ENCODE measurements around the gene GABRG2. TPM values are rescaled to one million over a fixed set of nuclear protein-coding genes. Genes with fewer than 3 reads are reported as not detected.

GABRG2 gene
- total RNA-seq, 1 experiment from 2014 or later: not detected

DNA sequence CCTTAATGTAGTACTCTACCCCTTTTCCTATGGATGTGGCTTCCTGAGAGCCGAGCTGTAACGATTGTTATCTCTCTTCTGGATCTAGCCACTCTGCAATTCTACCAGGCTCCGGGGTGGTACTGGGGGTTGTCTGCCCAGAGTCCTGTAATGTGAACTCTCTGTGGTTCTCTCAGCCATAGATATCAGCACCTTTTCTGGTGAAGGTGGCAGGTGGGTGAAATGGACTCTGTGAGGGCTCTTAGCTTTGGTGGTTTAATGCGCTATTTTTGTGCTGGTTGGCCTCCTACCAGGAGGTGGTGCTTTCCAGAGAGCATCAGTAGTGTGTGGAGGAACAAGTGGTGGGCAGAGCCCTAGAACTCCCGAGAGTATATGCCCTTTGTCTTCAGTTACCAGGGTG lies 122.1 kb downstream of the GABRG2 start:
- no peak for DNase-seq (ENCODE audit: low read depth)

DNA sequence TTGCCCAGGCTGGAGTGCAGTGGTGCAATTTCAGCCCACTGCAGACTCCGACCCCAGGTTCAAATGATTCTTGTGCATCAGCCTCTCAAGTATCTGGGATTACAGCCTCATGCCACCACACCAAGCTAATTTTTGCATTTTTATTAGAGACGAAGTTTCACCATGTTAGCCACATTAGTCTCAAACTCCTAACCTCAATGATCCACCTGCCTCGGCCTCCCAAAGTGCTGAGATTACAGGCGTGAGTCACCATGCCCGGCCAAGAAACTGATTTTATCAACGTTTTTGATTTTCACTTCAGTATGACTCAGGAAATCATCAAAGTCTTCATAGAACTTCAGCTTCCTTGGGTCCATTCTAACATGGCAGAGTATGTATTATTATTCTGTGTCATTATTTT lies 125.4 kb downstream of the GABRG2 start:
- no peak for DNase-seq (ENCODE audit: low read depth)

DNA sequence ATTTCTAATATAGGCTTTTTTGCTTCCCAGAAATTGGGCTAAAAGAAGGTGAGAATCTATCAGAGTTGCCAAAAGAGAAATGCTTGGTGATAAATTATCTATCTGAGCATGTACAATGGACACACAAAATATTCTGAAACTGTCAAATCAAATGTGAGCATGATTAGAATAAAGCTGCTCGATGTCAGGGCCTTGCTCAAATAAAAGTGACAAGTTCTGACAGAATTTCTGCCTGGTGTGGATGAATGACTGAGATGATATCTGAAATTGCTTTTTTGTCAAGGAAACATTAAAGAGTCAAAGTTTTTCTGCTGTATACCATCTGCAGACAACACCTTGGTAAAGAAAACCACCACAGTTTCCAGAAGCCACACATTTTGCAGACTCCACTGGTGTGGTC lies 128.8 kb downstream of the GABRG2 start:
- no peak for DNase-seq (ENCODE audit: low read depth)

DNA sequence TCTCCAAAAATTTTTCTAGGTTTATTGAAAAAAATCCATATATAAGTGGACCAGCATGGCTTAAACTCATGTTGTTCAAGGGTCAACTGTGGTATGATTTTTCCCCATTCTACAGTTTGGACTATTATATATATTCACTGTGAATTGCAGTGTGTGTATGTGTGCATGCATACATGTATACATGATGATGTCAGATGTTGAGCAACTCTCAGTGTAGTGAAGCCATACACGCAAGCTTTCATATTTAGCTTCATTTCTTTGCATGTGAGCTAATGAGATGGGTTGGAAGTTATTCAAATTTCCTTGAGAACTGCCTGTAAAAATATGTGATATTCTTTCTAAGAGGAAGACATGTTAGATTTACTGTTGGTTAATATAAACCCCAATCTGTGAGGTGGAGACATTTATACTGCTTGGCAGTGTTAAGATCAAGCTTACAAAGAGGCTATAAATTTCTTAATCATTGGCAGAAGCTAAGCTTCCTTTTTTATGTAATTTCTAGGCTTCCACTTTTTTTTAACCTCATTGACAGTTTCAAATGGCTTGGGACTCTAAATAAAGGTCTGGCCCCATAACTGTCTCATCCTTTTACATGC lies 134.8 kb downstream of the GABRG2 start:
- DNase-seq (ENCODE audit: low read depth): no peak

Other genes with a start within 250 kb of the GABRG2 start
- gene GABRA1, start 219.7 kb upstream of the GABRG2 start, total RNA-seq (2014; rRNA removed; shearing (Covaris generic)): 1.9 and 9.7 TPM in 2 replicates